ENCODE data around the gene WWTR1. TPM values are rescaled to one million over a fixed set of nuclear protein-coding genes. Genes with fewer than 3 reads are reported as not detected.

Gene WWTR1
- total RNA-seq, result 10 to 100 TPM; 40.3 to 80.4 (median 67.6) TPM

GRCh38 chr3:149657926-149658743 lies at the start of gene WWTR1:
Gene WWTR1, minus strand, starts transcription at chr3:149658025. Its CDS starts 719 bp downstream, at chr3:149657306.
- peak; percentile 84 for DNase-seq
- Histone ChIP-seq H3K4me1 (peaks cover 0 to 35% (median 25%) of the 10 kb centered on the region in 4 donors), H3K36me3 (no peaks in the 10 kb centered on the region), H3K27ac (peak within 1 kb of the TSS; percentile 87 to 97 (median 92)), H3K4me3 (peak within 1 kb of the TSS; percentile 46 to 82 (median 56)), H3K27me3 (peaks cover 86% of the 10 kb centered on the region), H3K9me3 (no peaks in the 10 kb centered on the region)
- in situ Hi-C loops (cut with MboI; ENCODE audit: low pct_ligation_motif_present in 1 of 4, low pct_unique_long_range_greater_than_20kb in 1 of 4, low sequenced_read_pairs in 3 of 4), result loop anchor here in 1 of 4 donors (10.0 kb wide), 1 partner anchor 113 kb away; no protein-coding TSS in a partner anchor
- 1% methylated on average over 35 of the region's 52 CpGs; no CpG with 5 or more reads in 1 of the 2 donors for WGBS, 2 donors (ENCODE audit: low coverage in 1 of 2)
- TF ChIP-seq CTCF (IDR thresholded peaks at IDR 0.05), result peak in 1 of 5 experiments; percentile 9
- peak; percentile 35 for TF ChIP-seq EP300 (IDR thresholded peaks at IDR 0.05; ENCODE audit: low read depth)
- TF ChIP-seq POLR2AphosphoS5 (IDR thresholded peaks at IDR 0.05), result peak; percentile 89 to 94 (median 94)
- TF ChIP-seq POLR2A (IDR thresholded peaks at IDR 0.05), result peak; percentile 81
- intact Hi-C loops (cut with DNase I; ENCODE audit: low total_unique reads), result loop anchor here (5.0 kb wide), 1 partner anchor 126 kb away; no protein-coding TSS in a partner anchor

GRCh38 chr3:149706905-149707304 lies 49.1 kb upstream of the WWTR1 start:
- no peak for DNase-seq
- Histone ChIP-seq H3K27me3 (no peaks in the 10 kb centered on the region), H3K27ac (no peak overlapping the region), H3K4me1 (peaks cover 0 to 3% (median 0%) of the 10 kb centered on the region in 4 donors), H3K36me3 (no peaks in the 10 kb centered on the region), H3K4me3 (no peak overlapping the region), H3K9me3 (no peaks in the 10 kb centered on the region)
- intact Hi-C loops (cut with DNase I; ENCODE audit: low total_unique reads), result no loop called here
- 84 to 89% methylated on average over 3 of the region's 3 CpGs for WGBS, 2 donors (ENCODE audit: low coverage in 1 of 2)
- in situ Hi-C loops (cut with MboI; ENCODE audit: low pct_ligation_motif_present in 1 of 4, low pct_unique_long_range_greater_than_20kb in 1 of 4, low sequenced_read_pairs in 3 of 4), result loop anchor here in 2 of 4 donors (25.0 kb wide), 1 partner anchor 195 kb away; no protein-coding TSS in a partner anchor
- TF ChIP-seq EP300 (IDR thresholded peaks at IDR 0.05; ENCODE audit: low read depth) (no peak), CTCF (IDR thresholded peaks at IDR 0.05) (no peak), POLR2AphosphoS5 (IDR thresholded peaks at IDR 0.05) (no peak), POLR2A (IDR thresholded peaks at IDR 0.05) (no peak)

- in situ Hi-C loops (cut with MboI; ENCODE audit: low pct_ligation_motif_present in 1 of 4, low pct_unique_long_range_greater_than_20kb in 1 of 4, low sequenced_read_pairs in 3 of 4), result loop anchor here in 2 of 4 donors (25.0 kb wide), 1 partner anchor 193 kb away; no protein-coding TSS in a partner anchor
- no peak overlapping the region for H3K27ac ChIP-seq
Measured at GRCh38 chr3:149705416-149705815, 47.6 kb upstream of the WWTR1 start.

More at GRCh38 chr3:149705416-149705815, 47.6 kb upstream of the WWTR1 start:
- Histone ChIP-seq H3K36me3 (no peaks in the 10 kb centered on the region), H3K27me3 (no peaks in the 10 kb centered on the region), H3K9me3 (no peaks in the 10 kb centered on the region), H3K4me3 (no peak overlapping the region), H3K4me1 (peaks cover 0 to 3% (median 0%) of the 10 kb centered on the region in 4 donors)
- DNase-seq, result no peak
- no peak for TF ChIP-seq CTCF (IDR thresholded peaks at IDR 0.05)
- no peak for TF ChIP-seq POLR2AphosphoS5 (IDR thresholded peaks at IDR 0.05)
- TF ChIP-seq EP300 (IDR thresholded peaks at IDR 0.05; ENCODE audit: low read depth), result no peak
- TF ChIP-seq POLR2A (IDR thresholded peaks at IDR 0.05), result no peak
- intact Hi-C loops (cut with DNase I; ENCODE audit: low total_unique reads), result no loop called here
